Stimulated activated CD4-positive, alpha-beta T cell treated with anti-CD3 and anti-CD28 coated beads, Interleukin-1b, Interleukin-23, amount 100 ng/mL, for 1 hour (primary cell): ENCODE data around the gene HYOU1.
"Not testable (repeated sequence)": the region's sequence is repeated elsewhere in the genome, so short reads cannot be mapped to it uniquely, and the experiment has no call there.

Experiments used
- DNase-seq, 2 donors: peaks; one replicate each; pipeline ENCODE4 v3.0.0-alpha.2; 2020; ENCODE audit warnings: low read depth in 2 of 2

HYOU1 gene

GRCh38 chr11:119023741-119024140 lies 33.3 kb downstream of the HYOU1 start:
- DNase-seq, result no peak

DNA sequence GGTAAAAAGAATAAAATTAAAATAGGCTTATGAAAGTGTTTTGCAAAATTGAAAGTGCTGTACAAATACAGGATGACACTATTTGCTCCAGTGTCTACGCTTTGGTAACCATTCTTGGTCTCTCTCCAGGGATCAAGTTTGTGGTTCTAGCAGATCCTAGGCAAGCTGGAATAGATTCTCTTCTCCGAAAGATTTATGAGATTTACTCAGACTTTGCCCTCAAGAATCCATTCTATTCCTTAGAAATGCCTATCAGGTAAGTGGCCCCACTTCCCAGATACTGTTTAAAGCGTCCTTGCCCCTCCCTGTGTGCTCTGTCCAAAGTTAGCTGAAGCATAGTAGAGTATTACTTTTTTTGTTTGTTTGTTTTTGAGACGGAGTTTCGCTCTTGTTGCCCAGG lies 35.4 kb downstream of the HYOU1 start:
- no peak for DNase-seq

GRCh38 chr11:119019996-119020395 lies 37.0 kb downstream of the HYOU1 start:
- DNase-seq, result no peak

- DNase-seq, result peak; percentile 81 to 86
Observed at GRCh38 chr11:119018074-119018938, 38.7 kb downstream of the HYOU1 start, which contains the start of the genes RPS25 and TRAPPC4. TSS of gene RPS25 (minus strand) at chr11:119018343. CDS start at chr11:119018284, 59 bp downstream. TSS of gene TRAPPC4 (plus strand) at chr11:119018766. CDS start at chr11:119018796, 30 bp downstream.

GRCh38 chr11:119017377-119017776 lies 39.6 kb downstream of the HYOU1 start:
- DNase-seq, result not testable (repeated sequence)

- no peak for DNase-seq
Observed at GRCh38 chr11:119016216-119017009, 40.6 kb downstream of the HYOU1 start.

DNA sequence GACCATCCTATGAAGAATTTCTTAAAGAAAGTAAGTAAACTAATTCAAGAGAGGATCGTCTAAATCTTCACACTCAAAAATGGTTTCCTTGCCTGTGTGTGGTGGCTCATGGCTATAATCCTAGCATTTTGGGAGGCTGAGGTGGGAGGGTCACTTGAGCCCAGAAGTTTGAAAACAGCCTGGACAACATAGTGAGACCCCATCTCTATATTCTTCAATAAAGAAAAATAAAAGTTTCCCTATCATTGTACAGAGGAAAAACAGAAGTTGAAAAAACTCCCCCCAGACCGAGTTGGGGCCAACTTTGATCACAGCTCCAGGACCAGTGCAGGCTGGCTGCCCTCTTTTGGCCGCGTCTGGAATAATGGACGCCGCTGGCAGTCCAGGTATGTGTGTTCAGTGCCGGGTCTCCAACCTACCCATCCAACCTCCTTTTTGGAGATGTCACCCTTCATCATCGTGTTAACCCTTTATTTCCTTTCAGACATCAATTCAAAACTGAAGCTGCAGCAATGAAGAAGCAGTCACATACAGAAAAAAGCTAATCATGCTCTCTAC lies 41.9 kb downstream of the HYOU1 start:
- DNase-seq, result no peak

DNA sequence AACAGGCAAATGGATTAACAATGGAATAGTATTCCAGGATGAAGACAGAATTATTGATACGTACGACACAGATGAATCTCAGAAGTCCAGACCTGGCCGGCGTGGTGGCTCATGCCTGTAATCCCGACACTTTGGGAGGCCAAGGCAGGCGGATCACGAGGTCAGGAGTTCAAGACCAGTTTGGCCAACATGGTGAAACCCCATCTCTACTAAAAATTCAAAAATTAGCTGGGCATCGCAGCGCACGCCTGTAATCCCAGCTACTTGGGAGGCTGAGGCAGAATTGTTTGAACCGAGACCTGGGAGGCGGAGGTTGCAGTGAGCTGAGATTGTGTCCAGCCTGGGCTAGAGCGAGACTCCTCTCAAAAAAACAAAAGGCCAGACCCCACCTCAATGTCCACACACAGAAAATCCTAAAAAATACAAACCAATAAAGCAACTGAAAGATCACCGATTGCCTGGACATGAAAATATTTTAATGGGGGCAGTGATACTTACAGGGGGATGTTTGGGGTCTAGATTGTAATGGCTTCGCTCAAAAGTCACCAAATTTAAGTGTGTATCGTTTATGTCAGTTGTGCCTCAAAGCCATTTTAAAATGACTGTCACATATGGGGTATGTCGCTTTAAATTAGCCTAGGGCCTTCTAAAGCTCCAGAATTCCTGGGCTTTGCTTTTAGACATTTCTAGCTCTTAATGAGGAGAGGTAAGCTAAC lies 42.6 kb downstream of the HYOU1 start:
- no peak for DNase-seq

DNA sequence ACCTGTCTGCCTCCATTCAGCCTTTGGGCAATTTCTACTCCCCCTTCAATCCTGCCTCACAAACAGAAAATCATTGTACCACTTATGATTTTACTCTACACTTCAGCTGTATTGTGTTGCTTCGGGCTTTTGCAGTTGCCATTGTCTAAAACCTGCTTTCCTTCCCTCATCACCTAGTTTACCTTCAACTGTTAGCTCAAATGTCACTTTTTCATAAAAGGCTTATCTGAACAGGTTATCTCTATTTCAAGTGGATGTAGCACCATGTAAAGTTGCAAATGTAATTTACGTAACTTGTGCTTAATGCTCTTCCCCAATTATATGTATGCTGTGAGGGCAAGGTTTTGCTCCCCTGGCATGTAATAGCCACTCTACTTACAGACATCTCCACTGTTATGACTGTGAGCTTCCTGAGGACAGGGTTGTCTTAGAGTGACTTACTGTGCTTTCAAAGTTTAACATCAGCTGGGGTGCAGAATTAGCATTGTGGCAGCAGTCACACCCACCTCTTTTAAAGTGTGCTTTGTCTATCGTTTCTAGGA lies 44.3 kb downstream of the HYOU1 start:
- DNase-seq, result no peak

DNA sequence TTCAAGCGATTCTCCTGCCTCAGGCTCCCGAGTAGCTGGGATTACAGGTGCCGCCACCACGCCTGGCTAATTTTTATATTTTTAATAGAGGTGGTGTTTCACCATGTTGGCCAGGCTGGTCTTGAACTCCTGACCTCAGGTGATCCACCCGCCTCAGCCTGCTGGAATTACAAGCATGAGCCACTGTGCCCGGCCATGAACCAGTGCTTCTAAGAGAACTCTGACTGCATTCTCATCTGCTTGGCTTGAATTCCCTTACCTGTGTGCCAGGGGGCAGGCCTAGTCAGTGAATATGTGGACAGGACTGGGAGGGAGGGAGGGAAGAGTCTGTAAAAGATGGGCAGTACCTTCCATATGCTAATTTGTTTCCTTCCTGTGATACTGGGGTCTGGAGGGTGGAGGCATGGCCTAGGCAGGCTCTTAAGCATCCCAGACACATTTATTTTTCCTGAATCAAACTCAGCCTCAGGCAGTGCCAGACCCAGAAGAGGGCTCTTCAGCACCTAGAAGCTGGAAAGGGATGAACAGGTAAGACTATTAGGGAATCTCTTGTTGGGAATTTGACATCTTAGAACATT lies 45.4 kb downstream of the HYOU1 start:
- DNase-seq, result no peak

GRCh38 chr11:119006656-119007055 lies 50.3 kb downstream of the HYOU1 start:
- DNase-seq, result no peak

DNA sequence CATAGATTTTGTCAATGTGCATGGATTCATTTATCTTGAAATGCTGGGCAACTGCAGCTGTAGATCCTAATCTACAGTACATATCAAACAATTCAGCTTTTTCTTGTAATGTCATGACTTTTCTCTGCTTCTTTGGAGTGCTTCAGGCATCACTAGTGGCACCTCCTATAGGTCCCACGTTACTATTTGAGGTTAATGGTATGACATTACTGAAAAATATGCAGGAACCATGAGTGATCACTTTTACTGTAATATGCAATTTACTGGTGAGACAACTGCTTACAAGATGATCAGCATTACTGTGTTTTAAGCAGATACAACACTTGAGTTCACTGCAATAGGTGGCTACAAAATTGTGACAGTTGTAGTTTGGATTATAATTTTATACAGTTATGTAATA lies 56.1 kb downstream of the HYOU1 start:
- DNase-seq, result no peak

DNA sequence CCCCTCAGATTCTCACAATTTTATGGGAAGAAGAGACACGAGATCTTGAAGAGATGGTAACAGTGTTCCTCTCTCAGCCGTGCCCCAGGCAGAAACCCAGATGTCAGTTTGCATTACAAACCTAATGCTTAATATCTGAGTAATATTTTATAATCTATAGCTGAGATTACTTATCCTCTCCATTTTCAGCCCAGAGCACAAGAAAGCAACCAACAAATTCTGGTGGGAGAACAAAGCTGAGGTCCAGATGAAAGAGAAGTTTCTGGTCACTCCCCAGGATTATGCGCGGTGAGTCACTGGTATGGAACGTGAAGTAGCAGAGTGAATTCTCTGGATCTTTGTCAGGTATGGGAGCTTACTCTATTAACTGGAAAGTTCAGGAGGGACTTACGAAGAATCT lies 58.2 kb downstream of the HYOU1 start:
- DNase-seq, result no peak

GRCh38 chr11:118998388-118998717 lies 58.7 kb downstream of the HYOU1 start:
- DNase-seq, result no peak

DNA sequence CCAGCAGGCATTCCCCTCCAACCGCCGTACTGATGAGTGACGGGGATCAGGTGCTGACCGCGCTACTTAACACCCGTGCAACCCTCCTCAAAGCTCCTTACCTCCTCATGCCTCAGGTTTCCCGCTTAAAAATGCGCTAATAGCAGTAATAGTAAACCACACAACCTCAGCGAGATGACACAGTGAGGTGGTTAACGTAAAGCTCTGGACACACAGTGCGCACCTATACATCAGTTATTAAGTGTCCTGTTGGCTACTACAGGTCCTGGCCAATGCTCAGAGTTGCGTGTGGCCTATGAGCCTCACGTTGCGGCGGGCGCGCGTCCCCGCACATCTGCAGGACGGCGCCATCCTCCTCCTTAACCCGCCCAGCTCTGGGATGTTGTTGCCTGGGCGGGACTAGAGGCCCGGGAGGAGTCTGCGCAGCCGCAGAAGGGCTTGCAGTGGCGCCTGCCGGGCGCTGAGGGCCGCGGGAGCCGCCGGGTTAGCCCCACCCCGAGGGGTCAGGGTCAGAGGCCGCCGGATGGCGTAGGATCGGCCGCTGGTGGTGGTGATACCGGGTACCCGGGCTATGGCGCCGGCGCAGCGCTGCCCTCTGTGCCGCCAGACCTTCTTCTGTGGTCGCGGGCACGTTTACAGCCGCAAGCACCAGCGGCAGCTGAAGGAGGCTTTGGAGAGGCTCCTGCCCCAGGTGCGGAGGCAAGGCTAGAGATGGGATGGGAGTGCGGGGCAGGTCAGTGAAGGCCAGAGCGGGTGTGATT lies 59.2 kb downstream of the HYOU1 start, which contains the start of gene CENATAC:
Gene CENATAC, plus strand, starts transcription at position 512 of the 761 bp plus-strand sequence. Its CDS starts 60 bp downstream, at position 572.
- DNase-seq, result peak; percentile 86 to 89

DNA sequence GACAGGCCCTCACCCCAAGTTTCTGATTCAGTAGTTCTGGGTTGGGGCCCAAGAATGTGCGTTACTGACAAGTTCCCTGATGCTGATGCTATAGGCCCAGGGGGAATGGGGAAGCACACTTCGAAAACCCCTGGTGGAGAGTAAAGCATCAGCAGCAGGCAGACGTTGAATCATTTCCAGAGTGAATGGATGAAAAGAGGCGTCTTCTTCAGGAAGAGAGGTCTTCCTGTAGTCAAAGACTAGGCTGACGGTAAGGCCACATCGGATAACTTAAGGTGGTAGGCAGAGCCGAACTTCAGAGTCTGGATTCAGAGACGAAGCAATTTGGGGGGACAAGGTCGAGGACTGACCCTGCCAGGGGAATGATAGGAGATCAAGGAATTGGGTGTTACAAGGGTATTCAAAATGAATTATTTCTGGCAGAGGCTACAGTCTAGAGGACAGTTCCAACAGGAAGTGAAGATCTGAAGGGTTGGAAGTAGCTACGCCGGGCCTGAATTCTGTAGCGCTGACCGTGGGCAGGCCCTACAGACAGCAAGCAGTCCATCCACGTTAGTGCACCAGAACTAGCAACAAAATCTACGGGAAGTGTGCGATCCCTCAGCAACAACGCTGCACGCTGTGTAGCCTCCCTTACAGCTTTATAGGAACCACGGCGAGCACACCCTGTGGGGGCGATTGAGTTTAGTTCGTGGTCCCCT lies 59.9 kb downstream of the HYOU1 start:
- DNase-seq, result no peak
